HUDEP-2 (cell line): ENCODE results near the gene RRM1.
A peak's percentile ranks its signal among the peaks of the same experiment; 100 is the strongest.
"Not testable (repeated sequence)": the region's sequence is repeated elsewhere in the genome, so short reads cannot be mapped to it uniquely, and the experiment has no call there.

ENCODE experiments used
- DNase-seq, 76 experiments: peaks; one replicate each; lab custom pipeline; 2025; ENCODE audit not compliant: unreplicated experiment in 76 of 76; lab: John Stamatoyannopoulos, UW

Gene RRM1

GRCh38 chr11:4094348-4095291 lies at the start of gene RRM1:
RRM1 (plus strand) TSS chr11:4094799; CDS start chr11:4095013, 214 bp downstream.
- DNase-seq, result peak; percentile 23 to 96 (median 90)

- DNase-seq, result peak in 18 of 76 experiments; percentile 5 to 39 (median 23)
These were observed 49.5 kb upstream of the RRM1 start for GRCh38 chr11:4044976-4045646.

GRCh38 chr11:4048340-4048739 lies 46.3 kb upstream of the RRM1 start:
- DNase-seq, result no peak

- no peak for DNase-seq
These were observed 45.6 kb upstream of the RRM1 start for GRCh38 chr11:4049006-4049405.

GRCh38 chr11:4050138-4050537 lies 44.5 kb upstream of the RRM1 start:
- no peak for DNase-seq

GRCh38 chr11:4053200-4053599 lies 41.4 kb upstream of the RRM1 start:
- not testable (repeated sequence) for DNase-seq

GRCh38 chr11:4054643-4055042 lies 40.0 kb upstream of the RRM1 start:
- no peak for DNase-seq

- DNase-seq, result no peak
These were observed 35.2 kb upstream of the RRM1 start for GRCh38 chr11:4059424-4059823.

- no peak for DNase-seq
These were observed 34.2 kb upstream of the RRM1 start for GRCh38 chr11:4060182-4060923.

- no peak for DNase-seq
These were observed 32.9 kb upstream of the RRM1 start for GRCh38 chr11:4061700-4062099.

- no peak for DNase-seq
These were observed 31.3 kb upstream of the RRM1 start for GRCh38 chr11:4063348-4063747.

GRCh38 chr11:4064278-4064955 lies 30.2 kb upstream of the RRM1 start:
- DNase-seq, result no peak

- DNase-seq, result no peak
These were observed 29.5 kb upstream of the RRM1 start for GRCh38 chr11:4065086-4065485.

- no peak for DNase-seq
These were observed 28.8 kb upstream of the RRM1 start for GRCh38 chr11:4065601-4066377.

GRCh38 chr11:4066910-4067309 lies 27.7 kb upstream of the RRM1 start:
- no peak for DNase-seq

GRCh38 chr11:4068962-4069361 lies 25.6 kb upstream of the RRM1 start:
- no peak for DNase-seq

- no peak for DNase-seq
These were observed 23.3 kb upstream of the RRM1 start for GRCh38 chr11:4071325-4071724.

- DNase-seq, result no peak
These were observed 22.7 kb upstream of the RRM1 start for GRCh38 chr11:4071914-4072313.

GRCh38 chr11:4072668-4073285 lies 21.8 kb upstream of the RRM1 start:
- DNase-seq, result peak in 47 of 76 experiments; percentile 3 to 73 (median 41)
